OCI-LY7 (cell line): ENCODE measurements around the gene LYRM4. TPM values are rescaled to one million over a fixed set of nuclear protein-coding genes. Genes with fewer than 3 reads are reported as not detected.

Experiments used
- BruUV-seq: library from RNA; stranded (reverse); fragments of 400-500 nt; replicated peaks from 2 replicates; lab custom pipeline; 2021; lab: Mats Ljungman, UMichigan
- CTCF ChIA-PET: fragments of 300-600 bp; sonication (Branson Sonifier 250); formaldehyde crosslinking; loops from one replicate; lab custom pipeline; 2022; ENCODE audit warnings: antibody characterized with exemption; ENCODE audit not compliant: unreplicated experiment; lab: Charles Lee
- POLR2A ChIA-PET: fragments of 300-600 bp; sonication (Branson Sonifier 250); formaldehyde crosslinking; loops from one replicate; lab custom pipeline; 2022; ENCODE audit warnings: antibody characterized with exemption; lab: Charles Lee
- DNase-seq: peaks from one replicate; pipeline ENCODE4 v3.0.0-alpha.2; 2015; ENCODE audit warnings: low spot score
- H2AFZ ChIP-seq: fragments of 200-600 bp; sonication (generic), shearing (Covaris generic); 2 replicates; pipeline ENCODE4 v1.6.1; 2014; ENCODE audit warnings: mild to moderate bottlenecking, antibody characterized with exemption, low read length, moderate library complexity
- H3K27ac ChIP-seq: fragments of 200-600 bp; sonication (generic); 2 replicates; pipeline ENCODE4 v1.5.1; 2014; ENCODE audit warnings: mixed run types, low read depth, mild to moderate bottlenecking, moderate library complexity, low read length, inconsistent platforms; ENCODE audit not compliant: poor library complexity, severe bottlenecking
- H3K36me3 ChIP-seq: fragments of 200-600 bp; sonication (generic); 2 replicates; pipeline ENCODE4 v1.6.1; 2014; ENCODE audit warnings: mild to moderate bottlenecking, antibody characterized with exemption, low read length, moderate library complexity, mixed read lengths; ENCODE audit not compliant: insufficient read depth
- H3K4me1 ChIP-seq: fragments of 200-600 bp; sonication (generic); 2 replicates; pipeline ENCODE4 v1.5.1; 2014; ENCODE audit warnings: mild to moderate bottlenecking, low read length; ENCODE audit not compliant: insufficient read depth, poor library complexity, severe bottlenecking
- H3K4me2 ChIP-seq: fragments of 200-600 bp; sonication (generic); 2 replicates; pipeline ENCODE4 v1.6.1; 2014; ENCODE audit warnings: mild to moderate bottlenecking, low read length
- H3K4me3 ChIP-seq: fragments of 200-600 bp; sonication (generic); 2 replicates; pipeline ENCODE4 v1.5.1; 2014; ENCODE audit warnings: mild to moderate bottlenecking, low read depth, low read length; ENCODE audit not compliant: poor library complexity, severe bottlenecking
- H3K79me2 ChIP-seq: fragments of 200-600 bp; sonication (generic); 2 replicates; pipeline ENCODE4 v1.6.1; 2016; ENCODE audit warnings: low read depth, mild to moderate bottlenecking, low read length, moderate library complexity, mixed read lengths; ENCODE audit not compliant: insufficient read depth
- H3K9me2 ChIP-seq: fragments of 200-600 bp; sonication (generic); 2 replicates; pipeline ENCODE4 v1.6.1; 2016; ENCODE audit warnings: mild to moderate bottlenecking, low read length, mixed read lengths; ENCODE audit not compliant: insufficient read depth
- H3K9me3 ChIP-seq: fragments of 200-600 bp; sonication (generic); 2 replicates; pipeline ENCODE4 v1.6.1; 2014; ENCODE audit warnings: mild to moderate bottlenecking, mixed run types, low read length, mixed read lengths
- H4K20me1 ChIP-seq: fragments of 200-600 bp; sonication (generic); 2 replicates; pipeline ENCODE4 v1.6.1; 2014; ENCODE audit warnings: mild to moderate bottlenecking, antibody characterized with exemption, low read length, moderate library complexity, mixed read lengths; ENCODE audit not compliant: insufficient read depth
- EZH2phosphoT487 ChIP-seq: fragments of 200-600 bp; sonication (generic); IDR thresholded peaks from 2 replicates; pipeline ENCODE4 v1.6.1; 2018; ENCODE audit warnings: low read depth, borderline replicate concordance, mild to moderate bottlenecking, mixed run types, antibody characterized with exemption, low read length, moderate library complexity, mixed read lengths
- intact Hi-C: fragments of 100-400 bp; cut with micrococcal nuclease; formaldehyde crosslinking; loops from one replicate; pipeline ENCODE4 v1.10.0; 2022; ENCODE audit not compliant: unreplicated experiment
- total RNA-seq, 2 experiments: library from RNA; depleted of rRNA in 1 of 2; stranded (reverse); fragments of >200 nt in 1 of 2; shearing (Covaris generic) in 1 of 2; gene quantifications; 2 replicates each; pipeline ENCODE4 v1.2.3, GENCODE V29; 2014 to 2022
- TF ChIP-seq, protein P1 (sequence below): fragments of 200-600 bp; sonication (generic); conservative IDR thresholded peaks from 2 replicates; pipeline ENCODE4 v1.5.1; 2014; ENCODE audit warnings: mild to moderate bottlenecking, antibody characterized with exemption, low read length, moderate library complexity, mixed read lengths

The LYRM4 gene
- total RNA-seq, 2 experiments from 2014 or later = 19.6 to 34.3 TPM

DNA sequence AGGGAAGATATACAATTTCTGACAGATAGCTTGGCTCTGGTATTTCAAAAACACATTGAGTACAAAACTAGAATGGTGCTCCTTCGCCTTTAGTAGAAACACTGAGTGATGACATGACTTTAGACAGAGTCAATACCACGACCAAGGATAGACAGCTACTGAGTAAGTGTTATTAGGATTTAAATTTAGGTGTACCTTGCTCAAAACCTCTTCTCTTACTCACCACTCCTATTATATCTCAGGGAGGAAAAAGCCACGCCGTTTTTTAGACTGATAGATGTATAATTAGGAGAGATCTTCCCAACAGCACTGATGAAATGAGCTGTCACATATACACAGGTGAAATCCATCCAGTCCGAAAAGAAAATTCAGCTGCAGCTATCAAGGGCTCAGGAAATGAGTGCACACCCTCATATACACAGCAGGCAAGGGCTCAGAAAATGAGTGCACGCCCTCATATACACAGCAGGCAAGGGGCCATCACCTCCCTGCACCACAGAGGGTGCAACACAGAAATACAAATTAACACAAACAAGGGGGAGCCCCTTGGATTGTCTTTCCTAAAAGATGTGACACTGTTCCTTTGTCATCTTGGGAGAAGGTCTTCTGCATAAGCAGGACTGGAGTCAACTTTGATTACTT, 53.7 kb downstream of the LYRM4 start:
- POLR2A ChIA-PET = interaction anchor here (0.6 to 1.2 kb wide), 7 partner anchors 13 to 215 kb away, joined by 3 to 6 read pairs (median 3); no protein-coding TSS in a partner anchor
- TF ChIP-seq EZH2phosphoT487 = no peak
- TF ChIP-seq, protein P1, sequence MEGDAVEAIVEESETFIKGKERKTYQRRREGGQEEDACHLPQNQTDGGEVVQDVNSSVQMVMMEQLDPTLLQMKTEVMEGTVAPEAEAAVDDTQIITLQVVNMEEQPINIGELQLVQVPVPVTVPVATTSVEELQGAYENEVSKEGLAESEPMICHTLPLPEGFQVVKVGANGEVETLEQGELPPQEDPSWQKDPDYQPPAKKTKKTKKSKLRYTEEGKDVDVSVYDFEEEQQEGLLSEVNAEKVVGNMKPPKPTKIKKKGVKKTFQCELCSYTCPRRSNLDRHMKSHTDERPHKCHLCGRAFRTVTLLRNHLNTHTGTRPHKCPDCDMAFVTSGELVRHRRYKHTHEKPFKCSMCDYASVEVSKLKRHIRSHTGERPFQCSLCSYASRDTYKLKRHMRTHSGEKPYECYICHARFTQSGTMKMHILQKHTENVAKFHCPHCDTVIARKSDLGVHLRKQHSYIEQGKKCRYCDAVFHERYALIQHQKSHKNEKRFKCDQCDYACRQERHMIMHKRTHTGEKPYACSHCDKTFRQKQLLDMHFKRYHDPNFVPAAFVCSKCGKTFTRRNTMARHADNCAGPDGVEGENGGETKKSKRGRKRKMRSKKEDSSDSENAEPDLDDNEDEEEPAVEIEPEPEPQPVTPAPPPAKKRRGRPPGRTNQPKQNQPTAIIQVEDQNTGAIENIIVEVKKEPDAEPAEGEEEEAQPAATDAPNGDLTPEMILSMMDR = no peak

DNA sequence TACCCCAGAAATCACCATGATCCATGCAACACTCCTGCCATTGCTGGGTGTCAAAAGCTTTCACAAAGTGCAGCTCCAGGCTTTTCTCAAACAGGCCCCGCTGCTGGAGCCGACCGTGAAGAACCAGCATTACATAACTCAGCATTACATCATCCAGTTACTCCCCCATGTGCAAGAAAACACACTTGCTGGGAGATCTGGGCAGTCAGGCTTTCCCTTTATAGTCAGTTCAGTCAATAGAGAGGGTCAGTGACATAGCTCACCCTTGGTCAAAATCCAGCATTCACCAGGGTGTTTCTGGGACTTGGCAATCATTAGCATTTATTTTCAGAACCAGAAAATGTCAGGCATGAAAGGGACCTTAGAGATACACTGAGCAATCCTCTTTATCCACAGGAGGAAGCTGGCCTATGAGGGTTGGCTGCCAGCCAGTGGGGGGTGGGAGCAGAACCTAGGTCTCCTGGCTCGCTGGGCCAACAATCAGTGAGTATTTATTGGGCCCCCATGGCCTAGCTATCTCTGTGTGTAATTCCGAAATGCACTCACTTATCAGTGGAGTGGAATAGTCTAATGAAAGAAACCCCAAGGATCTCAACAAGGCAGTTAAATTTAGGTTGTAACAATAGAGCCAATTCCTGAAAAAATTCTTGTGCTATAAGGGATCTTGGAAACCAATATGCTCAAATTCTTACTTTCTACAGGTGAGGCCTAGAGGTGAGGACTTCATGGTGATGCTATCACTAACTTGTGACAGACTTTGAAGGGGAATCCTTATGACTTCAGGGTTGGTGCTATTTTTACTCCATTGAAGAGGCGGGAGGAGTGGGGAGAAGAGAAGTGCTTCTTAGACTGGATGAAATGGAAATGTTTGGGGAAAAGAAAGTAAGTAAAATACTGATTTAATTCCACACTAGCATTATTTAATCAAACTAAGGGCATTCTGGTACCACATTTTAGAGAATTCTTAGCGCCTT, 54.6 kb downstream of the LYRM4 start:
- Histone ChIP-seq H3K4me3 (no peak overlapping the region), H4K20me1 (no peaks in the 10 kb centered on the region), H2AFZ (no peak overlapping the region), H3K9me2 (no peaks in the 10 kb centered on the region), H3K9me3 (no peaks in the 10 kb centered on the region), H3K36me3 (0 out of 2 replicates have a peak, but pooled peaks cover 3% of the 10 kb centered on the region), H3K79me2 (no peaks in the 10 kb centered on the region), H3K27ac (no peak overlapping the region), H3K4me2 (no peak overlapping the region), H3K4me1 (peaks cover 9% of the 10 kb centered on the region)
- BruUV-seq = no TSS peak
- ChIA-PET POLR2A (interaction anchor here (0.7 to 1.2 kb wide), 3 partner anchors 12 to 1419 kb away, joined by 3 to 4 read pairs (median 3); no protein-coding TSS in a partner anchor), CTCF (interaction anchor here (0.6 kb wide), 1 partner anchor 255 kb away, joined by 4 read pairs; no protein-coding TSS in a partner anchor)
- no peak for DNase-seq
- intact Hi-C loops = no loop called here
- no peak for TF ChIP-seq EZH2phosphoT487
- TF ChIP-seq, protein P1 = no peak

More for the DNA sequence above, 53.7 kb downstream of the LYRM4 start:
- no peak overlapping the region for H3K4me3 ChIP-seq
- H3K9me2 ChIP-seq = no peaks in the 10 kb centered on the region
- no peak overlapping the region for H2AFZ ChIP-seq
- no peaks in the 10 kb centered on the region for H3K79me2 ChIP-seq
- no peak overlapping the region for H3K27ac ChIP-seq
- H3K4me1 ChIP-seq = peaks cover 14% of the 10 kb centered on the region
- no peak overlapping the region for H3K4me2 ChIP-seq
- H3K36me3 ChIP-seq = 0 out of 2 replicates have a peak, but pooled peaks cover 3% of the 10 kb centered on the region
- intact Hi-C loops = no loop called here
- DNase-seq = no peak
- CTCF ChIA-PET = interaction anchor here (0.6 kb wide), 1 partner anchor 256 kb away, joined by 4 read pairs; no protein-coding TSS in a partner anchor
- H4K20me1 ChIP-seq = no peaks in the 10 kb centered on the region
- no peaks in the 10 kb centered on the region for H3K9me3 ChIP-seq
- BruUV-seq = no TSS peak
